Measurements from ENCODE around the gene LMO1. TPM values are rescaled to one million over a fixed set of nuclear protein-coding genes. Genes with fewer than 3 reads are reported as not detected.

LMO1 gene
- total and polyA plus RNA-seq, 11 donors: 0.42 to 4.1 (median 2.1) TPM; not detected in 1

GRCh38 chr11:8249482-8249881 is 14.2 kb downstream of the LMO1 start:
- H3K9me3 ChIP-seq: no peaks in the 10 kb centered on the region
- H3K4me3 ChIP-seq: no peak overlapping the region
- H3K36me3 ChIP-seq: no peaks in the 10 kb centered on the region
- ATAC-seq: no peak
- 68 to 94% (median 72%) methylated on average over 5 to 6 of the region's 6 CpGs for WGBS, 4 donors
- no peaks in the 10 kb centered on the region for H3K4me1 ChIP-seq
- no peak overlapping the region for H3K27ac ChIP-seq
- TF ChIP-seq CTCF (IDR thresholded peaks at IDR 0.05) (no peak), POLR2A (IDR thresholded peaks at IDR 0.05) (no peak)
- DNase-seq: no peak
- intact Hi-C loops (cut with DNase I): no loop called here
- peaks cover 0 to 2% (median 0%) of the 10 kb centered on the region in 9 donors for H3K27me3 ChIP-seq

GRCh38 chr11:8248786-8249185 is 14.9 kb downstream of the LMO1 start:
- no peak overlapping the region for H3K27ac ChIP-seq
- DNase-seq: no peak
- no peak for TF ChIP-seq POLR2A (IDR thresholded peaks at IDR 0.05)
- TF ChIP-seq CTCF (IDR thresholded peaks at IDR 0.05): no peak
- no peak overlapping the region for H3K4me3 ChIP-seq
- intact Hi-C loops (cut with DNase I): no loop called here
- WGBS, 4 donors: 73 to 100% (median 91%) methylated on average over 1 of the region's 1 CpG; no CpG with 5 or more reads in 1 of the 4 donors
- no peaks in the 10 kb centered on the region for H3K9me3 ChIP-seq
- H3K36me3 ChIP-seq: no peaks in the 10 kb centered on the region
- H3K4me1 ChIP-seq: no peaks in the 10 kb centered on the region
- no peak for ATAC-seq
- H3K27me3 ChIP-seq: peaks cover 0 to 3% (median 0%) of the 10 kb centered on the region in 9 donors

- H3K36me3 ChIP-seq: no peaks in the 10 kb centered on the region
- H3K9me3 ChIP-seq: no peaks in the 10 kb centered on the region
- H3K4me1 ChIP-seq: no peaks in the 10 kb centered on the region
- DNase-seq: peak in 1 of 5 donors; percentile 21
- 76 to 84% (median 82%) methylated on average over 6 of the region's 6 CpGs for WGBS, 4 donors
- intact Hi-C loops (cut with DNase I): no loop called here
- no peak overlapping the region for H3K4me3 ChIP-seq
- no peak overlapping the region for H3K27ac ChIP-seq
- TF ChIP-seq POLR2A (IDR thresholded peaks at IDR 0.05) (no peak), CTCF (IDR thresholded peaks at IDR 0.05) (peak in 10 of 12 donors; percentile 12 to 49 (median 36))
- H3K27me3 ChIP-seq: peaks cover 0 to 12% (median 0%) of the 10 kb centered on the region in 9 donors
- no peak for ATAC-seq
These were observed 16.4 kb downstream of the LMO1 start for GRCh38 chr11:8247312-8247711.

DNA sequence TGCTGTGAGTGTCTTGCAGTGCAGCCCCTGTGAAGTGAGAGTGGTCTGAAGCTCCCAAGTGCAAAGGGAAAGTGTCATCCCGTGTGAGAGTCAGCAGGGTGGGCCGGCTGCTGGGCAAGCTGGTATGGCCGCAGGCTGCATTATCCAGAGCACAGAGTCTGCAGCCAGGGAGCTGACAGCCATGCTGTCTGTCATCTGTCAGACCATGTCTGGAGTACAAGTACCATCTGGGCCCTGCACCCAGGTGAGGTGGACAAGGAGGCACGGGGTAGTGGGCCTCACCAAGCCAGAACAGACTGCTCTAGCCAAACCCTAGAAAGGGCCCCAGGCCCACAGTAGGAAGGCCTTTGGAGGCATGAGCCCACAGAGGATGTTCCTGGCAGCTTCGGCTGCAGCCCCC is 20.2 kb downstream of the LMO1 start:
- intact Hi-C loops (cut with DNase I): no loop called here
- H3K4me1 ChIP-seq: no peaks in the 10 kb centered on the region
- no peak for ATAC-seq
- H3K4me3 ChIP-seq: no peak overlapping the region
- WGBS, 4 donors: 78 to 89% (median 87%) methylated on average over 4 to 5 of the region's 5 CpGs
- DNase-seq: no peak
- peaks cover 0 to 15% (median 0%) of the 10 kb centered on the region in 9 donors for H3K27me3 ChIP-seq
- no peak for TF ChIP-seq CTCF (IDR thresholded peaks at IDR 0.05)
- no peak for TF ChIP-seq POLR2A (IDR thresholded peaks at IDR 0.05)
- no peaks in the 10 kb centered on the region for H3K9me3 ChIP-seq
- H3K36me3 ChIP-seq: no peaks in the 10 kb centered on the region
- H3K27ac ChIP-seq: no peak overlapping the region

All from heart left ventricle (tissue), 16 donors.